PC-3 (cell line): Measurements from ENCODE around the gene NUP210L. TPM values are rescaled to one million over a fixed set of nuclear protein-coding genes. Genes with fewer than 3 reads are reported as not detected.

Experiments
- ATAC-seq: fragments of 200-7000 bp; cut with Tn5 transposase; 2 replicates; pipeline ENCODE4 v1.9.1; 2020; ENCODE audit warnings: mild to moderate bottlenecking, moderate library complexity
- BruUV-seq: library from RNA; stranded (reverse); fragments of 400-500 nt; replicated peaks from 2 replicates; lab custom pipeline; 2021; lab: Mats Ljungman, UMichigan
- CTCF ChIA-PET: fragments of 300-600 bp; sonication (Branson Sonifier 250); formaldehyde crosslinking; loops from one replicate; lab custom pipeline; 2022; ENCODE audit warnings: antibody characterized with exemption; lab: Charles Lee
- POLR2A ChIA-PET: fragments of 300-600 bp; sonication (Branson Sonifier 250); formaldehyde crosslinking; loops from one replicate; lab custom pipeline; 2022; ENCODE audit warnings: antibody characterized with exemption; ENCODE audit not compliant: unreplicated experiment; lab: Charles Lee
- DNase-seq: peaks from one replicate; pipeline ENCODE4 v3.0.0-alpha.2; 2015
- H2AFZ ChIP-seq: fragments of 300-600 bp; sonication (generic); 2 replicates; pipeline ENCODE4 v1.6.0; 2016; ENCODE audit warnings: antibody characterized with exemption, low read length
- H3F3A ChIP-seq: fragments of 300-600 bp; sonication (generic); one replicate; pipeline ENCODE4 v1.6.0; 2017; ENCODE audit warnings: antibody characterized with exemption, low read length, control low read depth, mild to moderate bottlenecking; ENCODE audit not compliant: unreplicated experiment
- H3K27ac ChIP-seq: fragments of 300-600 bp; sonication (generic); 2 replicates; pipeline ENCODE4 v1.5.1; 2016; ENCODE audit warnings: mild to moderate bottlenecking, low read length
- H3K27me3 ChIP-seq: fragments of 300-600 bp; sonication (generic); 2 replicates; pipeline ENCODE4 v1.6.1; 2016; ENCODE audit warnings: low read length, mixed read lengths
- H3K36me3 ChIP-seq: fragments of 300-600 bp; sonication (generic); 2 replicates; pipeline ENCODE4 v1.6.1; 2016; ENCODE audit warnings: low read depth, mixed run types, low read length, mixed read lengths
- H3K4me1 ChIP-seq: fragments of 300-600 bp; sonication (generic); 2 replicates; pipeline ENCODE4 v1.5.1; 2016; ENCODE audit warnings: low read length; ENCODE audit not compliant: insufficient read depth
- H3K4me2 ChIP-seq: fragments of 300-600 bp; sonication (generic); 2 replicates; pipeline ENCODE4 v1.6.0; 2016; ENCODE audit warnings: low read length
- H3K4me3 ChIP-seq: fragments of 300-600 bp; sonication (generic); 2 replicates; pipeline ENCODE4 v1.5.1; 2016; ENCODE audit warnings: mild to moderate bottlenecking, low read length, mixed read lengths
- H3K79me2 ChIP-seq: fragments of 300-600 bp; sonication (generic); 2 replicates; pipeline ENCODE4 v1.6.1; 2017; ENCODE audit warnings: low read length, mixed read lengths
- H3K9ac ChIP-seq: fragments of 300-600 bp; sonication (generic); 2 replicates; pipeline ENCODE4 v1.6.0; 2016; ENCODE audit warnings: mild to moderate bottlenecking, low read length
- H3K9me2 ChIP-seq: fragments of 300-600 bp; sonication (generic); replicated peaks from 2 replicates; pipeline ENCODE4 v1.6.1; 2016; ENCODE audit warnings: mixed run types, low read length, mixed read lengths
- H3K9me3 ChIP-seq: fragments of 300-600 bp; sonication (generic); 2 replicates; pipeline ENCODE4 v1.6.1; 2016; ENCODE audit warnings: low read length, mixed read lengths
- H4K20me1 ChIP-seq: fragments of 300-600 bp; sonication (generic); 2 replicates; pipeline ENCODE4 v1.6.1; 2016; ENCODE audit warnings: low read length, mixed read lengths
- CTCF ChIP-seq: fragments of 300-600 bp; sonication (generic); conservative IDR thresholded peaks from 2 replicates; pipeline ENCODE4 v1.5.1; 2017; ENCODE audit warnings: antibody characterized with exemption, low read depth, mild to moderate bottlenecking, low read length
- EZH2 ChIP-seq: fragments of 300-600 bp; sonication (generic); IDR thresholded peaks from one replicate; pipeline ENCODE4 v1.6.1; 2017; ENCODE audit warnings: antibody characterized with exemption, mild to moderate bottlenecking, low read length; ENCODE audit not compliant: unreplicated experiment
- EZH2phosphoT487 ChIP-seq: fragments of 300-600 bp; sonication (generic); IDR thresholded peaks from 2 replicates; pipeline ENCODE4 v1.6.1; 2018; ENCODE audit warnings: mild to moderate bottlenecking, antibody characterized with exemption, low read length, borderline replicate concordance
- intact Hi-C: fragments of 100-400 bp; cut with micrococcal nuclease; formaldehyde crosslinking; loops from 2 replicates; pipeline ENCODE4 v1.9.0; 2023
- total RNA-seq: library from RNA; depleted of rRNA; stranded (reverse); fragments of >200 nt; gene quantifications from 2 replicates; pipeline ENCODE4 v1.2.3, GENCODE V29; 2014

Gene NUP210L
- total RNA-seq, 1 experiment from 2014 or later = 0.04 TPM

GRCh38 chr1:153951801-153952200 lies 203.1 kb downstream of the NUP210L start:
- DNase-seq (peak; percentile 88), ATAC-seq (peak; percentile 49)
- peaks cover 19% of the 10 kb centered on the region for H3K4me1 ChIP-seq
- peaks cover 33% of the 10 kb centered on the region; the same call in 1 of the 2 replicates for H3K36me3 ChIP-seq
- no peak overlapping the region for H3K9ac ChIP-seq
- H4K20me1 ChIP-seq = peaks cover 8% of the 10 kb centered on the region
- H3K27ac ChIP-seq = no peak overlapping the region
- POLR2A ChIA-PET = no interaction called here
- TF ChIP-seq CTCF (no peak), EZH2phosphoT487 (no peak), EZH2 (no peak)
- no peaks in the 10 kb centered on the region for H3K9me3 ChIP-seq
- no peaks in the 10 kb centered on the region for H3K9me2 ChIP-seq
- CTCF ChIA-PET = no interaction called here
- no peak overlapping the region for H2AFZ ChIP-seq
- intact Hi-C loops = no loop called here
- H3K4me2 ChIP-seq = no peak overlapping the region
- no TSS peak for BruUV-seq
- H3K27me3 ChIP-seq = no peaks in the 10 kb centered on the region
- H3K79me2 ChIP-seq = peaks cover 35% of the 10 kb centered on the region
- H3F3A ChIP-seq = no peaks in the 10 kb centered on the region
- H3K4me3 ChIP-seq = no peak overlapping the region

- Histone ChIP-seq H4K20me1 (peaks cover 2% of the 10 kb centered on the region), H2AFZ (no peak overlapping the region), H3K36me3 (peaks cover 33% of the 10 kb centered on the region; the same call in 1 of the 2 replicates), H3K9me3 (no peaks in the 10 kb centered on the region), H3K4me1 (peaks cover 14% of the 10 kb centered on the region), H3K9ac (no peak overlapping the region), H3F3A (no peaks in the 10 kb centered on the region), H3K79me2 (peaks cover 29% of the 10 kb centered on the region), H3K4me3 (no peak overlapping the region), H3K27ac (no peak overlapping the region), H3K4me2 (no peak overlapping the region), H3K9me2 (no peaks in the 10 kb centered on the region), H3K27me3 (no peaks in the 10 kb centered on the region)
- TF ChIP-seq EZH2phosphoT487 (no peak), CTCF (no peak), EZH2 (no peak)
- BruUV-seq = no TSS peak
- POLR2A ChIA-PET = no interaction called here
- intact Hi-C loops = no loop called here
- ATAC-seq (no peak), DNase-seq (no peak)
- CTCF ChIA-PET = no interaction called here
Measured at GRCh38 chr1:153951183-153951582, 203.7 kb downstream of the NUP210L start.

GRCh38 chr1:153946622-153947241 lies 208.1 kb downstream of the NUP210L start, which contains the start of gene DENND4B:
Gene DENND4B, minus strand, starts transcription at chr1:153946718. Its CDS starts 2,344 bp downstream, at chr1:153944374.
- ATAC-seq = peak; percentile 88
- TF ChIP-seq CTCF (peak; percentile 90), EZH2phosphoT487 (no peak), EZH2 (no peak)
- Histone ChIP-seq H3K36me3 (peaks cover 19% of the 10 kb centered on the region; the same call in 1 of the 2 replicates), H3K9me3 (no peaks in the 10 kb centered on the region), H3K27ac (peak within 1 kb of the TSS; percentile 43), H3K9ac (peak within 1 kb of the TSS; percentile 79), H3K27me3 (no peaks in the 10 kb centered on the region), H2AFZ (peak within 1 kb of the TSS; percentile 86), H3K4me2 (peak within 1 kb of the TSS; percentile 96), H3F3A (no peaks in the 10 kb centered on the region), H3K9me2 (no peaks in the 10 kb centered on the region), H3K4me3 (peak within 1 kb of the TSS; percentile 81), H3K4me1 (peaks cover 13% of the 10 kb centered on the region), H3K79me2 (peaks cover 23% of the 10 kb centered on the region), H4K20me1 (no peaks in the 10 kb centered on the region)
- intact Hi-C loops = loop anchor here (1.0 kb wide), 1 partner anchor 12 kb away; the partner anchor contains the start of gene CRTC2
- ChIA-PET CTCF (interaction anchor here (0.5 to 1.6 kb wide), 10 partner anchors 11 to 127 kb away, joined by 3 to 19 read pairs (median 5); partner anchors contain the start of genes GATAD2B, JTB, RAB13 and SLC39A1), POLR2A (interaction anchor here (0.6 to 1.1 kb wide), 3 partner anchors 23 to 325 kb away, joined by 3 to 15 read pairs (median 11); partner anchors contain the start of gene HAX1)
- no TSS peak for BruUV-seq
- peak; percentile 86 for DNase-seq
